Measurements from ENCODE around the gene TEDDM1.

- TF ChIP-seq CTCF (conservative IDR thresholded peaks at IDR 0.05) (no peak), ZFX (IDR thresholded peaks at IDR 0.05) (no peak)
Observed at GRCh38 chr1:182407724-182408123, 7.3 kb upstream of the TEDDM1 start.

All from C4-2B (cell line).